Measurements from ENCODE around the gene RNF7.
"Not testable (repeated sequence)": the region's sequence is repeated elsewhere in the genome, so short reads cannot be mapped to it uniquely, and the experiment has no call there.

Gene RNF7

DNA sequence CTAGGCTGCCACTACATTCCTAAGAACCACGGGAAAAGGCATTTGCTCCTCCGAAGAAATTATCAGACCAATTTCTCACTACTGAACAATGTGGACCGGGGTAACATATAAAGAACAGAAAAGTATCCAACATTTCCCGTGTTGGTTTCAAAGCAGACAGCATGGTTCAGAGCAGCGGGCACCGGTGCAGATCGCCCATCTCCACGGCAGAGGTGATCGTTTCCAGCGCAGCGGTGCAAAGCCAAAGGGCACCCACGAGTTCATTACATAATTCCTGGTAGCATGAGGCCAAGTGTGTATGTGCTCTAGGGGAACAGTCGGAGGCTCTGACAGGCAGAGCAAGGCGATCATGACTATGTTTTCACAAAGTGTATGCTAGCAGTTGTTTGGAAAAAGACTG, 38.3 kb downstream of the RNF7 start:
- no peak overlapping the region for H3K4me3 ChIP-seq
- no peak overlapping the region for H3K27ac ChIP-seq
- no peaks in the 10 kb centered on the region for H3K4me1 ChIP-seq
- H3K27me3 ChIP-seq: no peaks in the 10 kb centered on the region; the same call in 1 of the 2 replicates
- no peaks in the 10 kb centered on the region for H3K36me3 ChIP-seq
- H3K9ac ChIP-seq: no peak overlapping the region
- TF ChIP-seq Cebpa-rat (IDR thresholded peaks at IDR 0.05): no peak
- H3K9me3 ChIP-seq: no peaks in the 10 kb centered on the region
- H4K20me1 ChIP-seq: no peaks in the 10 kb centered on the region
- H3K4me2 ChIP-seq: no peak overlapping the region

DNA sequence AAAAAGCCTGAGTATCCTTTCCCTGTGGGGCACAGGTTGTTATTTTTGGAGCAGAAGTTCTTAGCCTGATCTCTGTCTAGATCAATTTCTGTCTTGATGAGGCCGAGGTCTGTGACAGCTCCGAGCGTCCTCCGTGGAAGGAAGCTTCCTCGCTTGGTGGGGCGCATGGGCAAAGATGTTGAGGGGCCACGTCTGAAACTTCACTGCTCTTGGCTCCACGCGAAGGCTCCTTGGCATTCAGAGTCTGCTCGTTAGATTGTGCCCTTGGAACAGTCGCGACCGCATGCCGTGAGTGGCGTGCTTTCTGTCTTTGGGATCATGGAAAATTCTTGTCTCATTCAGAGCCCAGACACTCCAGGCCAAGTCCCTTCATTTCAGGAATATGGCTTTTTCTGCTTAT, 38.8 kb downstream of the RNF7 start:
- H3K4me2 ChIP-seq: no peak overlapping the region
- no peaks in the 10 kb centered on the region for H4K20me1 ChIP-seq
- H3K36me3 ChIP-seq: no peaks in the 10 kb centered on the region
- H3K9me3 ChIP-seq: no peaks in the 10 kb centered on the region
- no peak overlapping the region for H3K27ac ChIP-seq
- H3K9ac ChIP-seq: no peak overlapping the region
- no peaks in the 10 kb centered on the region; the same call in 1 of the 2 replicates for H3K27me3 ChIP-seq
- no peak overlapping the region for H3K4me3 ChIP-seq
- H3K4me1 ChIP-seq: no peaks in the 10 kb centered on the region
- no peak for TF ChIP-seq Cebpa-rat (IDR thresholded peaks at IDR 0.05)

GRCh38 chr3:141777957-141778813, 40.1 kb downstream of the RNF7 start:
- Histone ChIP-seq H3K36me3 (no peaks in the 10 kb centered on the region), H3K27me3 (no peaks in the 10 kb centered on the region; the same call in 1 of the 2 replicates), H3K27ac (no peak overlapping the region), H3K9ac (no peak overlapping the region), H3K4me1 (no peaks in the 10 kb centered on the region), H3K9me3 (no peaks in the 10 kb centered on the region), H3K4me2 (no peak overlapping the region), H3K4me3 (no peak overlapping the region), H4K20me1 (no peaks in the 10 kb centered on the region)
- no peak for TF ChIP-seq Cebpa-rat (IDR thresholded peaks at IDR 0.05)

DNA sequence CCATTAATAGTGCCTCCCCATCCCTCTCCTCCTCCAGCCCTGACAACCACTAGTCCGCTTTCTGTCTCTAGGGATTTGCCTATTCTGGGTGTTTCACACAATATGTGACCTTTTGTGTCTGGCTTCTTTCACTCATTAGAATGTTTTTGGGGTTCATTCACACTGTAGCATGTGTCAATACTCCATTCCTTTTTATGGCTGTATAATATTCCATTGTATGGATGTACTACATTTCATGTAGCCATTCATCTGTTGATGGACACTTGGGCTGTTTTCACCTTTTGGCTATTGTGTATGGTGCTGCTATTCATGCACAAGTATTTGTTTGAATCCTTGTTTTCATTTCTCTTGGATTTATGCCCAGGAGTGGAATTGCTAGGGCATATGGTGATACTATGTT, 41.6 kb downstream of the RNF7 start:
- Histone ChIP-seq H3K9me3 (no peaks in the 10 kb centered on the region), H3K4me2 (no peak overlapping the region), H3K36me3 (no peaks in the 10 kb centered on the region), H3K4me1 (peaks cover 11% of the 10 kb centered on the region), H3K4me3 (no peak overlapping the region), H3K27ac (no peak overlapping the region), H4K20me1 (no peaks in the 10 kb centered on the region), H3K27me3 (no peaks in the 10 kb centered on the region; the same call in 1 of the 2 replicates), H3K9ac (no peak overlapping the region)
- no peak for TF ChIP-seq Cebpa-rat (IDR thresholded peaks at IDR 0.05)

DNA sequence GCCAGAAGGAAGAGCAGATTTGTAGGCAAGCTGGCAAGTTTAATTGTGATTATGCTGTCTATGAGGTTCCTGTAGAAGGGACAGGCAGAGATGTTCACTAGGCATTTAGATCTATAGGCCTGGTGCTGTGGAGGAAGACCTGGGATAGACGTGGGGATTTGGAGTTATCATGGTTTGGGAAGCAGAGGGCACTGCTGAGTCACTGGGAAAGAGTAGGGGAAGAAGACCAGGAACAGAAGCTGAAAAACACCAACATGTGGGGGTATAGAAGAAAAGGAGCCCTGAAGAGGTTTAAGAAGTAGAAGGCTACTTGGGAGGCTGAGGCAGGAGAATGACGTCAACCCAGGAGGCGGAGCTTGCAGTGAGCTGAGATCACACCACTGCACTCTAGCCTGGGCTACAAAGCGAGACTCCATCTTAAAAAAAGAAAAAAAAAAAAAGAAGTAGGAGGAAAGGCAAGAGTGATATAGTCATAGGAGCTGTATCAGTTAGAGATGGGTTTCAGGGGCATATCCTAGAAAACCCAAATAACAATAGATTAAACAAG, 44.4 kb downstream of the RNF7 start:
- H3K27ac ChIP-seq: no peak overlapping the region
- no peaks in the 10 kb centered on the region for H3K36me3 ChIP-seq
- H3K4me2 ChIP-seq: no peak overlapping the region
- H3K4me1 ChIP-seq: peaks cover 13% of the 10 kb centered on the region
- no peaks in the 10 kb centered on the region for H3K9me3 ChIP-seq
- no peak overlapping the region for H3K9ac ChIP-seq
- no peaks in the 10 kb centered on the region for H4K20me1 ChIP-seq
- TF ChIP-seq Cebpa-rat (IDR thresholded peaks at IDR 0.05): no peak
- no peak overlapping the region for H3K4me3 ChIP-seq
- H3K27me3 ChIP-seq: no peaks in the 10 kb centered on the region; the same call in 1 of the 2 replicates

DNA sequence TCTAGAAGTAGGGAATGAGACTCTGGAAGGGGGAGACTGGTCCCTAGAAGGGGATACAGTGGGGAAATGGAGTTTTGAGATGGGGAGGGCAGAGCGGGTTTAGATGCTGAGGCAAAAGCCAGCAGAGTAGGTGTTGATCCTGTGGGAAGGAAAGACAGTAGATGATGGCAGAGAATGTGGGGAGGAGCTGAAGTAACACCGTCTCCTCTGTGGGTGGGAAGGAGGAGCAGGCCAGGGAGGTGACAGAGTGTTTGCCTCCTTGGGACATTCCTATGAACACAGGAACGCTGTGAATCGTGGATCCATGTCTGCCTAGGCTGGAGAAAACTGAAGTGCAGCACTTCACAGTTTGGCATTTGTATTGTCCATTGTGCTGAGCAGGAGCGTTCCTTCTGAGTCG, 45.5 kb downstream of the RNF7 start:
- H3K4me3 ChIP-seq: no peak overlapping the region
- no peak overlapping the region for H3K27ac ChIP-seq
- peaks cover 13% of the 10 kb centered on the region for H3K4me1 ChIP-seq
- H3K9me3 ChIP-seq: no peaks in the 10 kb centered on the region
- no peaks in the 10 kb centered on the region for H4K20me1 ChIP-seq
- no peaks in the 10 kb centered on the region for H3K36me3 ChIP-seq
- H3K27me3 ChIP-seq: no peaks in the 10 kb centered on the region; the same call in 1 of the 2 replicates
- no peak for TF ChIP-seq Cebpa-rat (IDR thresholded peaks at IDR 0.05)
- peak overlapping the region; percentile 53; the same call in 1 of the 2 replicates for H3K4me2 ChIP-seq
- no peak overlapping the region for H3K9ac ChIP-seq

DNA sequence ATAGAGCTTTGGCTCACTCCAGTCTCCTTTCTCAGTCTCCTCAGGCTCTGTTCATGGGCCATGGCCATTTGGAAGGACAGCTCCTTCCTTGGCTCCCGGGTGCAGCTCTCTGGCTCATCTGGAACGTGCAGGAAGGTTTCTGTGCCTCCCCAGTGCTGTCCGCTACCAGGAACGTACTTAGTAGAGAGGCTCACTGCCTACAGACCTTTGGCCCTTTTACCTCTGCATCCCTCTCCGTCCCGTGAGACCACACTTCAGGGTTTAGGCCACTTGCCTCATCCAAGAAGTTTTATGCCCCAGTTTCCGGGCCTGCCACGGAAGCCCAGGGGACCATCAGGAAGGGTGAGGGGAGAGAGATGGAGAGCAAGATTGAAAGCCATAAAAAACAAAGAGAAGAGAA, 46.0 kb downstream of the RNF7 start:
- no peaks in the 10 kb centered on the region for H3K36me3 ChIP-seq
- peak overlapping the region; percentile 12; the same call in 1 of the 2 replicates for H3K27ac ChIP-seq
- H3K9me3 ChIP-seq: no peaks in the 10 kb centered on the region
- peak overlapping the region; percentile 53 for H3K4me2 ChIP-seq
- no peak overlapping the region for H3K9ac ChIP-seq
- no peak overlapping the region for H3K4me3 ChIP-seq
- no peak for TF ChIP-seq Cebpa-rat (IDR thresholded peaks at IDR 0.05)
- H3K27me3 ChIP-seq: no peaks in the 10 kb centered on the region
- H4K20me1 ChIP-seq: no peaks in the 10 kb centered on the region
- H3K4me1 ChIP-seq: peaks cover 13% of the 10 kb centered on the region

- no peak for TF ChIP-seq Cebpa-rat (IDR thresholded peaks at IDR 0.05)
- Histone ChIP-seq H3K27me3 (no peaks in the 10 kb centered on the region), H3K9ac (no peak overlapping the region), H3K4me3 (no peak overlapping the region), H3K4me2 (peak overlapping the region; percentile 53), H3K27ac (peak overlapping the region; percentile 12; the same call in 1 of the 2 replicates), H4K20me1 (no peaks in the 10 kb centered on the region), H3K9me3 (no peaks in the 10 kb centered on the region), H3K4me1 (peaks cover 13% of the 10 kb centered on the region), H3K36me3 (no peaks in the 10 kb centered on the region)
These were observed 46.4 kb downstream of the RNF7 start for GRCh38 chr3:141784531-141784930.

GRCh38 chr3:141788149-141788548, 50.1 kb downstream of the RNF7 start:
- Histone ChIP-seq H3K27me3 (no peaks in the 10 kb centered on the region), H3K4me1 (peaks cover 13% of the 10 kb centered on the region), H3K36me3 (no peaks in the 10 kb centered on the region), H4K20me1 (no peaks in the 10 kb centered on the region), H3K4me3 (no peak overlapping the region), H3K9me3 (no peaks in the 10 kb centered on the region), H3K27ac (no peak overlapping the region), H3K4me2 (no peak overlapping the region), H3K9ac (no peak overlapping the region)
- TF ChIP-seq Cebpa-rat (IDR thresholded peaks at IDR 0.05): no peak

GRCh38 chr3:141788750-141789149, 50.7 kb downstream of the RNF7 start:
- not testable (repeated sequence) for H3K4me3 ChIP-seq, H3K9ac ChIP-seq, H3K27ac ChIP-seq, H3K4me2 ChIP-seq, H4K20me1 ChIP-seq, H3K9me3 ChIP-seq, H3K27me3 ChIP-seq, H3K36me3 ChIP-seq
- H3K4me1 ChIP-seq: peaks cover 15% of the 10 kb centered on the region

Data from BLaER1 (cell line).